ENCODE results near the gene FAM53B. TPM values are rescaled to one million over a fixed set of nuclear protein-coding genes. Genes with fewer than 3 reads are reported as not detected.

Gene FAM53B
- total and polyA plus RNA-seq, 8 donors, result 5.7 to 46.9 (median 11.4) TPM

- Histone ChIP-seq H3K27ac (peak overlapping the region; percentile 32 to 67 (median 51)), H3K4me1 (peaks cover 46 to 68% (median 64%) of the 10 kb centered on the region in 4 donors), H3K27me3 (no peaks in the 10 kb centered on the region), H3K4me3 (no peak overlapping the region), H3K36me3 (peaks cover 11 to 18% (median 17%) of the 10 kb centered on the region in 4 donors), H3K9me3 (no peaks in the 10 kb centered on the region)
- WGBS, 5 donors, result 30 to 66% (median 40%) methylated on average over 9 to 13 of the region's 13 CpGs
- peak in 1 of 3 donors; percentile 11 for TF ChIP-seq POLR2AphosphoS5 (IDR thresholded peaks at IDR 0.05)
- no peak for TF ChIP-seq CTCF (IDR thresholded peaks at IDR 0.05)
- TF ChIP-seq EP300 (IDR thresholded peaks at IDR 0.05), result no peak
- no peak for TF ChIP-seq POLR2A (IDR thresholded peaks at IDR 0.05)
- DNase-seq, result peak; percentile 69 to 79
- intact Hi-C loops (cut with DNase I; ENCODE audit: low total_unique reads), result no loop called here
Observed at GRCh38 chr10:124626759-124627380, 117.3 kb downstream of the FAM53B start.

GRCh38 chr10:124625831-124626238, 118.3 kb downstream of the FAM53B start:
- Histone ChIP-seq H3K27me3 (no peaks in the 10 kb centered on the region), H3K9me3 (no peaks in the 10 kb centered on the region), H3K4me1 (peaks cover 36 to 64% (median 62%) of the 10 kb centered on the region in 4 donors), H3K4me3 (no peak overlapping the region), H3K27ac (peak overlapping the region in 2 of 5 donors; percentile 60 to 67), H3K36me3 (peaks cover 11 to 26% (median 21%) of the 10 kb centered on the region in 4 donors)
- 87 to 95% (median 89%) methylated on average over 19 to 23 of the region's 23 CpGs for WGBS, 5 donors
- TF ChIP-seq CTCF (IDR thresholded peaks at IDR 0.05) (no peak), POLR2A (IDR thresholded peaks at IDR 0.05) (no peak), POLR2AphosphoS5 (IDR thresholded peaks at IDR 0.05) (no peak), EP300 (IDR thresholded peaks at IDR 0.05) (no peak)
- intact Hi-C loops (cut with DNase I; ENCODE audit: low total_unique reads), result no loop called here
- no peak for DNase-seq

GRCh38 chr10:124624895-124625294, 119.3 kb downstream of the FAM53B start:
- WGBS, 5 donors, result 86 to 93% (median 89%) methylated on average over 16 of the region's 16 CpGs
- Histone ChIP-seq H3K27ac (no peak overlapping the region), H3K36me3 (peaks cover 11 to 28% (median 24%) of the 10 kb centered on the region in 4 donors), H3K4me3 (no peak overlapping the region), H3K4me1 (peaks cover 36 to 64% (median 63%) of the 10 kb centered on the region in 4 donors), H3K9me3 (no peaks in the 10 kb centered on the region), H3K27me3 (no peaks in the 10 kb centered on the region)
- DNase-seq, result no peak
- intact Hi-C loops (cut with DNase I; ENCODE audit: low total_unique reads), result no loop called here
- TF ChIP-seq POLR2AphosphoS5 (IDR thresholded peaks at IDR 0.05) (no peak), EP300 (IDR thresholded peaks at IDR 0.05) (no peak), CTCF (IDR thresholded peaks at IDR 0.05) (no peak), POLR2A (IDR thresholded peaks at IDR 0.05) (no peak)

GRCh38 chr10:124624466-124624865, 119.7 kb downstream of the FAM53B start:
- TF ChIP-seq POLR2AphosphoS5 (IDR thresholded peaks at IDR 0.05) (no peak), POLR2A (IDR thresholded peaks at IDR 0.05) (no peak), CTCF (IDR thresholded peaks at IDR 0.05) (no peak), EP300 (IDR thresholded peaks at IDR 0.05) (no peak)
- H3K4me3 ChIP-seq, result no peak overlapping the region
- DNase-seq, result no peak
- no peaks in the 10 kb centered on the region for H3K27me3 ChIP-seq
- H3K4me1 ChIP-seq, result peaks cover 36 to 64% (median 63%) of the 10 kb centered on the region in 4 donors
- 82 to 94% (median 93%) methylated on average over 6 to 9 of the region's 9 CpGs for WGBS, 5 donors
- no peaks in the 10 kb centered on the region for H3K9me3 ChIP-seq
- H3K36me3 ChIP-seq, result peaks cover 11 to 28% (median 24%) of the 10 kb centered on the region in 4 donors
- intact Hi-C loops (cut with DNase I; ENCODE audit: low total_unique reads), result no loop called here
- no peak overlapping the region for H3K27ac ChIP-seq
